GM21360 (cell line): ENCODE data around the gene GRK1.

ENCODE experiments used
- ATAC-seq: cut with Tn5 transposase; IDR thresholded peaks from one replicate; pipeline ENCODE4 v1.9.1; 2021; ENCODE audit warnings: mild to moderate bottlenecking, moderate library complexity; ENCODE audit not compliant: unreplicated experiment

Gene GRK1

DNA sequence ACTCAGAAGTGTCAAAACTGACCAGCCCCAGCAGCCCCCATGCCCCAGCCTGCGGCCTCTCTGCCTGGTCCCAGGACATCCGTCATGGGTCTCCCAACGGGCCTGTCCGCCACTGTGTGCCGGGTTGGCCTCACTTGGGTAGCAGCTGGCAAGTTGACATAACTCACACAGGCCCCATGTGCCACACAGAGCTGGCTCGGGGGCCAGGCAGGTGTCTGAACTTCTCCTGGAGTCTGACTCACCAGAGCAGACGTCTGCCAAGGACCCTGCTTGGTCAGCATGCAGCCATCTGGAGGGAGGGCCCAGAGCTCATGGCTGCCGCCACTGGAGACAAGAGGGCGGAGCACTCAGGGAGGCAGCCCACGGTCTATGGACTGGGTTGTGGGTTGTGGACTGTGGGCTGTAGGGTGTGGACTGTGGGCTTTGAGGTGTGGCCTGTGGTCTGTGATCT lies 60.0 kb downstream of the GRK1 start:
- ATAC-seq: no peak

DNA sequence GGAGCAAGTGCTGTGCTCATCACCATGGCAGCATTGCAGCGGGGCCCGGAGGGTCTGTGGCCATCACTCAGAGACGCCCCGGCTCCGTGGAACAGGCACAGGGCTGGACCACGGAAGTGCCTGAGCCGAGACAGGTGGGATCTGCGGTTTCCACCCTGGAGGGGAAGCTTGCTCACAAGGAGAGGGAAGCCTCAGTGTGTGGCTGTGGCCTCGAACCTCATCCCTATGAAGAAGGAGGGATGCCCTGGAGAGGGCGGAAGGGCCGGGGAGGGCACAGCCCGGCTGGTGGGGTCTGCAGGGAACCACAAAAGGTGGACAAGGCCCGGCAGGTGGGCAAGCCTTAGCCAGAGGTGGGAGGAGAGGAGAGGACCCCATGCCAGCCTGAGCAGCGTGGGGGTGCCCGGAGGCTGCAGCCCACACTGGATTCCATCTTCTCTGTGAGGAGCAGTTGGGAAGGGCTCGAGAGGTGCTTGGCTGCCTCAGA lies 61.6 kb downstream of the GRK1 start:
- ATAC-seq: no peak

- no peak for ATAC-seq
Observed at GRCh38 chr13:113729187-113730019, 62.4 kb downstream of the GRK1 start.

DNA sequence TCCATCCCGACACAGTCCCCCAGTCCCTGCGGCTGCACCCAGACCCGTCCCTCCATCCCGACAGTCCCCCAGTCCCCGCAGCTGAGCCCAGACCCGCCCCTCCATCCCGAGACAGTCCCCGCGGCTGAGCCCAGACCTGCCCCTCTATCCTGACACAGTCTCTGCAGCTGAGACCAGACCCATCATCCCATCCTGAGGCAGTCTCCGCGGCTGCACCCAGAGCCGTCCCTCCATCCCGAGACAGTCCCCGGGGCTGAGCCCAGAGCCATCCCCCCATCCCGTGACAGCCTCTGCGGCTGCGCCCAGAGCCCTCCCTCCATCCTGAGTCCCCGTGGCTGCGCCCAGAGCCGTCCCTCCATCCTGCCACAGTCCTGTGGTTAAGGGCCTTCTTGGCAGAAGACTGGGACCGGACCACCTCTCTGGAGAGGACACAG lies 63.3 kb downstream of the GRK1 start:
- no peak for ATAC-seq

- ATAC-seq: no peak
Observed at GRCh38 chr13:113730831-113731191, 63.8 kb downstream of the GRK1 start.

DNA sequence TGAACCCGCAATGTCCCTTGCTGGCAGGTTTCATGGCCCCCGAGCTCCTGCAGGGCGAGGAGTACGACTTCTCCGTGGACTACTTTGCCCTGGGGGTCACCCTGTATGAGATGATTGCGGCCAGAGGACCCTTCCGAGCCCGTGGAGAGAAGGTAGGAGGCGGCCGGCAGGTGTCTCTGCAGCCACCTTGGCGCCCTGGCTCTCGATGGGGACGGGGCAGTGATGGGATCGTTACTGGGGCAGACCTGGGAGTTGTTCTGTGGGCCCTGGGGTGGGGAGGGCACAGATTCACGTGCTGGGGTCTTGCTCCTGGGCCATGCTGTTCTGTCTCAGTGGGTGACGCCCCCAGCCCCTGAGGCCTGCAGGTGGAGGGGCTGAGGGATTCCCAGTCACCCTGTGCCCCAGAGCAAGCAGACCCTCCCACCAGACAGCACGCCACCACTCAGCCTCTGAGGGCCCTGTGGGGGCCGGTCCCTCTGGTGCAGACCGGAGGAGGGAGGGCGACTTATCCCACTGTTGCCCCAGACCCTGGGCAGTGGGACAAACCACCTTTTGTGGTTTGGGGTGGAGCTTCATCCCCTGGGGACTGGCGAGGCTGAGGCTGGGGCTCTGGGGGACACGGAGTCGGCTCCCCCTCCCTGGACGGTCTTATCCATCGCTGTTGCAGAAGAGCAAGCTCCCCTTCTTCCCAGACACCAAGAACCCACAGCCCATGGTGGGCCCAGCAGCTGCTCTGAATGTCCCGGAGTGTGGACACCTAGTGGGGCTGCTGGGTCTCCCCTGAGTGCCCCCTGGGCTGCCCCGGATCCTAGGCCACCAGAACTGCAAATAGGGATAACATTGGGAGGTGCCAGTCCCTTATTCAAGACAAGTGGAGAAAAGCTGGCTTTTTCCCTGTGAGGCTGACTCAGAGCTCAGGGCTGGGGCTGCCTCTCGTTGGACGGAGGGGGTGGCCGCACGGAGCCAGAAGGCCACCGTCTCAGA lies 64.5 kb downstream of the GRK1 start:
- no peak for ATAC-seq

- ATAC-seq: no peak
Observed at GRCh38 chr13:113732176-113732960, 65.3 kb downstream of the GRK1 start.

DNA sequence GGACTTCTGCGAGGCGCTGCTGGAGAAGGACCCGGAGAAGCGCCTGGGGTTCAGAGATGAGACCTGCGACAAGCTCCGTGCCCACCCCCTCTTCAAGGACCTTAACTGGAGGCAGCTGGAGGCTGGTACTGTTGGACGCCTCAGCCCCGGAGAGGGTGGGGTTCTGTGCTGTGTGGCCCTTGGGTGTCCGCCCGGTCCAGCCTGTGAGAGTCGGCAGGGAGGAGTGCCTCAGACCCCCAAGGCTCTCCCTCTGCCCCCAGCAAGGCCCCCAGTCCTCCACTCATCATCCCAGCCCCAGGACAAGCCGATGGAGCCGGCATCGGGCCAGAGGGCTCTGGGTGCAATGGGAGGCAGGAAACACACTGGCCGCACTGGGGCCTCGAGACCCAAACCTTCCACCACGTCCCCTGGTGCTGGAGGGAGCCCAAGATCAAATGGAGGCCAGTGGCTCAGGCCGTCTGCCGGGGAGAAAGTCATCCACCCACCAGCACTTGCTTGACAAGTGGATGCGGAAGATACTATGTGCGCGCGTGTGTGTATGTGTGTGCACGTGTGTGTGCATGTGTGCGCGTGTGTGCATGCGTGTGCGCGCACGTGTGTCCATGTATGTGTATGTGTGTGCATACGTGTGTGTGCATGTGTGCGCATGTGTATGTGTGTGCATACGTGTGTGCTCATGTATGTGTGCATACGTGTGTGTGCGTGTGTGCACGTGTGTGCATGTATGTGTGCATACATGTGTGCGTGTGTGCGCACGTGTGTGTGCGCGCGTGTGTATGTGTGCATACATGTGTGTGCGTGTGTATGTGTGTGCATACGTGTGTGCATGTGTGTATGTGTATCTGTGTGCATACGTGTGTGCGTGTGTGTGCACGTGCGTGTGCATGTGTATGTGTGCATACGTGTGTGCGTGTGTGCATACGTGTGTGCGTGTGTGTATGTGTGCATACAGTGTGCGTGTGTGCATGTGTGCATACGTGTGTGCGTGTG lies 66.2 kb downstream of the GRK1 start:
- ATAC-seq: no peak

DNA sequence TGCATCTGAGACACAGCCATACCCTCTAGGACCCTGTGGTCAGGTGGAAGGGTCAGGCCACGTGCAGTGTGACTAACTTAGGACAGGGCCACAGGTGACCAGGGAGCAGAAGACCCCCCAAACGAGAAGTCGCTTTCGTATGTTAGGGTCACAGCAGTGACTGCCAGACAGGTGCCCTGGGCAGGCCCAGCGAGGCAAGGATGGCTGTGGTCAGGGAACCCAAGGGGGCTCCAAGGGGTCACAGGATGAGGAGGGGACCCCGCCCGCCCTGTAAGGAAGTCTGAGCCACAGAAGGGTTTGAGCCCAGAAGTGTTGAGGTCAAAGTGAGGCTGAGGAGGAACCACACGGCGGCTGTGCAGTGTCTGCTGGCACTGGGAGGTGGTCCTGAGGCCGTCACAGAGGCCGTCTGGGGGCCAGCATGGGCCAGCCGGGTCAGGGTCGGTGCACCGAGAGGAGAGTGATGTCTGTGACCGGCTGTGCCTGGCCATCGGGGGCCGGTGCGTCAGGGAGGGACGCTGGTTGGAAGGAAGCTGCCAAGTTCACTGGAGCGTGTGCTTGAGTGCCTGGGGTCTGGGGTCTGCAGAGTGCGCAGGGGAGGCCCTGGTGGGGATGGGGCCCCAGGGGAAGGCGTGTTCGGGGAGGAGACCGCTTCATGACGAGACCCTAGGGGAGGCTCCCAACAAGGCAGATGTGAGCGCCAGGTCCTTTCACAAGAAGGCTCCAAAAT lies 67.2 kb downstream of the GRK1 start:
- ATAC-seq: no peak

DNA sequence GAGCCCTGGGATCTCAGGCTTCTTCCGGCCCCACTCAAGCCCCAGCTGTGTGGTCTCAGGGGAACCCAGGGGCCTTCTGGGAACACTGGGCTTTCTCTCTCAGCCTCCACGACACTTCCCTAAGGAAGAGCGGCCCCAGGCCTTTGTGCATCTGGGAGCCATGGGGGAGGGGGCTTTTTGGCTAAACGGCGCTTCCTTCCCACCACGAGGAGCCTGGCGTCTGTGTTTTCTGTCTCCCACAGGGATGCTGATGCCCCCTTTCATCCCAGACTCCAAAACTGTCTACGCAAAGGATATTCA lies 67.8 kb downstream of the GRK1 start:
- ATAC-seq: no peak

GRCh38 chr13:113735194-113735593 lies 68.2 kb downstream of the GRK1 start:
- no peak for ATAC-seq

- no peak for ATAC-seq
Observed at GRCh38 chr13:113735750-113736149, 68.7 kb downstream of the GRK1 start.

- ATAC-seq: no peak
Observed at GRCh38 chr13:113736258-113736731, 69.3 kb downstream of the GRK1 start.

DNA sequence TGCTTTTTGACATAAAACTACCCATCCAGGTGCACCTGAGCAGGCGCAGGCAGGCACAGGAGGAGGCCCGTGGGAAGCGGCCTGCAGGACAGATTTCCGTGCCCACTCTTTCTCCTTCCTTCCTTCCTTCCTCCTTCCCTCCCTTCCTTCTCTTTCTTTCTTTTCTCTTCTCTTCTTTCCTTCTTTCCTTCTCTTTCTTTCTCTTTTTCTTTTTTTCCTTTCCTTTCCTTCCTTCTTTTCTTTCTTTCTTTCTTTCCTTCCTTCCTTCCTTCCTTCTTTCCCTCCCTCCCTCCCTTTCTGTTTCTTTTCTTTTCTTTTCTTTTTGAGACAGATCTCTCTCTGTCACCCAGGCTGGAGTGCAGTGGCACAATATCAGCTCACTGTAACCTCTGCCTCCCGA lies 70.8 kb downstream of the GRK1 start:
- ATAC-seq: no peak

- ATAC-seq: no peak
Observed at GRCh38 chr13:113739527-113740285, 72.7 kb downstream of the GRK1 start.

DNA sequence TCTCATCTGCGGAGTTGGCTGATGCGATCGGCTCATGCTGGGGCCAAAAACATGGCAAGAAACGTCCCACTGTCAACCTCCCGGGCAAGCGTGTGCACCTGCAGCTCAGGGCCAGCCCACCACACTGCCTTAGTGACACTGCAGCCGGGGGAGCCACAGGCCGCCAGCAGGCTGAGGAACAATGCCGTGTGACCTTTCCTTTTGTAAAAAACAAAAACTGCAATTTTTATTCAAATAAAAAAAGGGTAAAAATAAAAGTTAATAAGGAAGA lies 73.2 kb downstream of the GRK1 start:
- no peak for ATAC-seq

GRCh38 chr13:113740661-113741060 lies 73.6 kb downstream of the GRK1 start:
- no peak for ATAC-seq

DNA sequence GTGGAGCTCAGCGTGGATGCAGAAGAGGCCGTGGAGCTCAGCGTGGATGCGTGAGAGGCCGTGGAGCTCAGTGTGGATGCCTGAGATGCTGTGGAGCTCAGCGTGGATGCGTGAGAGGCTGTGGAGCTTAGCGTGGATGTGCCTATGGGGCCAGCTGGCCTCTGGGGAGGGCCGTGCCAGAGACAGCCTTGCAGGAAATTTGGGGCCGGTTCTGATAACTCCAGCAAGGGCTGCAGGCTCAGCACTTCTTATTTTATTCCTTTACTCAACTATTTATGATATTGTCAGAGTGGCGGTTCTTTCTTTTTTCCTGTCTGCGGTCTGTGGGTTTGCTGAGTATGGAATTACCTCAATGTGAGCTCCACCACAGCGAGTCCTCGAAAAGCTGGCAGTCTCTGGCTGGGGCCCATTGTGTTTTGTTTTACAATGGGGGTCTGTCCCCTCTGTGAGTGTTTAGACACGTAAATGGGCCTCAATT lies 74.2 kb downstream of the GRK1 start:
- ATAC-seq: no peak
